Activated T-helper 1 cell treated with Interleukin-2 at 50 U/mL for 16 hours (primary cell): Measurements from ENCODE around the gene MT1E.
A peak's percentile ranks its signal among the peaks of the same experiment; 100 is the strongest.
"Not testable (repeated sequence)": the region's sequence is repeated elsewhere in the genome, so short reads cannot be mapped to it uniquely, and the experiment has no call there.

Experiments used
- DNase-seq: peaks from one replicate; pipeline ENCODE4 v3.0.0-alpha.2; 2020; ENCODE audit warnings: low read depth

MT1E gene

DNA sequence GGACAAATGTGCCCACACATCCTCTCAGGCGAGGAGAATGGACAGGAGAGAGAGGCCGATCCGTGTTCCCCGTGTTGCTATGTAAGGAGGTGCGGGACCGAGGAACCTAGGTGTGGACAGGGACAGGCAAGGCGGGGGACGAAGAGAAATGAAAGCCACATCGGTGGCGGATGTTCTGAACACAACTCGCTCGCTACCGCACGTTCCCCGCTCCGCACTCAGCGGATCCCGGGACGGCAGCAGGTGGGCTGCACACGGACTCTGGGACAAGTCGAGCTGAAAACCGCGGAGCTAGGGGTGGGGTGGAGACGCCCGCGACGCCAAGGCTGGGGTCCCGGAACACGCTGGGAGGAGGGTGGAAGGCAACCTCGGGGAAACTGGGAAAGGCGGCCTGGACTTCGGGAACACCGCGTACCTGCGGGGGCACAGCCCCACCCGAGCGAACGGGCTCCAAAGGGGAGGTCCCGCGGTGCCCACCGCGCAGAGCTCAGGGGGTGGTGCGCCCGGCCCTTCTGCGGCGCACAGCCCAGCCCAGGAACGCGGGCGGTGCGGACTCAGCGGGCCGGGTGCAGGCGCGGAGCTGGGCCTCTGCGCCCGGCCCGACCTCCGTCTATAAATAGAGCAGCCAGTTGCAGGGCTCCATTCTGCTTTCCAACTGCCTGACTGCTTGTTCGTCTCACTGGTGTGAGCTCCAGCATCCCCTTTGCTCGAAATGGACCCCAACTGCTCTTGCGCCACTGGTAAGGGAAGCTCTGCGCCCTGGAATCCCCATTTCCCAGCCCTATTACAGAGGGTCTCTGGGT is at the start of gene MT1E:
Gene MT1E, plus strand, starts transcription at position 642 of the 803 bp plus-strand sequence. Its CDS starts 71 bp downstream, at position 713.
- no peak for DNase-seq

DNA sequence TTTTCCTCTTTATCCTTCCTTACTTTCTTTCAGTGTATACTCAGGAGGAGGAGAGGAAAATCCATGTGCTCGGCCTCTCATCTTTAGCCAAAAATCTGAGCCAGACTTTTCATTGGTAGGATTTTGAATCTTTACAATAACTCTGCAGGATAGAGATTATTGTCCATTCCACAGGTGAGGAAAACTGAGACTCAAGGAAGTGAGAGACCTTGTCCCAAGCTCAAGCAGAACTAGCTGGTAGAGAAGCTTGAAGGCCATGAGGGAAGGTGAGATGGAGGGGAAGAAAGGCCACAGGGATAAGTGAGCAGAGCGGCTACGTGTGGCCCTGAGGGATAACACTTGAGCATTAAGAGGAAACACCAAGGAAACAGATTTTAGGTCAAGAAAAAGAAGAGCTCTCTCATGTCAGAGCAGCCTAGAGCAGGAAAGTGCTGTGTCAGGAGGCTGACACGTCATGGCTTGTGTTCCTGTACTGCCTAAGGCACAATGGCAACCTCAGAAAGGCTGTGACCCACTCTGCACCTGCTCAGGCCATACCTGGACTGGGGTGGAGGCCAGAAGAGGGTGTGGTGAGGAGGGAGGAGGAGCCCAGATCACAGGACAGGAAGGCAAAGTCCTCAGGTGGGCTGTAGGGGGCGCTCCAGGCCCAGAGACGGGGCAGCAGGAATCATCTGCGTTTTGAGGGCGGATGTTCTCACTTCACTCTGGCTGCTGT is 48.8 kb upstream of the MT1E start:
- DNase-seq, result peak; percentile 65

GRCh38 chr16:56577300-56577625 is 48.3 kb upstream of the MT1E start:
- DNase-seq, result no peak

- DNase-seq, result no peak
These were observed 45.1 kb upstream of the MT1E start for GRCh38 chr16:56580391-56581048.

- DNase-seq, result not testable (repeated sequence)
These were observed 42.7 kb upstream of the MT1E start for GRCh38 chr16:56582911-56583310.

- no peak for DNase-seq
These were observed 42.0 kb upstream of the MT1E start for GRCh38 chr16:56583351-56584168.

- DNase-seq, result no peak
These were observed 41.3 kb upstream of the MT1E start for GRCh38 chr16:56584276-56584675.

DNA sequence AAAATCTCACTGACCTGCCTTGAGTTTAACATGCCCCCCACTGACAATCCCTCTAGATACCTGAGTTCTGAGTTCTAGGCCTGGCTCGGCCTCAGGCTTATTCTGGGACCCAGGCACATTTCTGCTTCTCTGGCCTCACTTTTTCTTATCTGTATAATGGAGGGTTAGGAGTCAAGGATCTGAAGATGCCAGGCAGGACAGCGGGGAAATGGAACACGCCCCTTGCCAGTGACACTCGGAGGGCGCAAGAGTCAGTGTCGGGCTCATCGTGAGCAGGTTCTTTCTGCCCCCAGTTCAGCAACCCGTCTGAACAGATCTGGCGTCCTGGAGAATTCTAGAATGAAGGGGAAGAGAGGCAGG is 36.8 kb upstream of the MT1E start:
- no peak for DNase-seq

DNA sequence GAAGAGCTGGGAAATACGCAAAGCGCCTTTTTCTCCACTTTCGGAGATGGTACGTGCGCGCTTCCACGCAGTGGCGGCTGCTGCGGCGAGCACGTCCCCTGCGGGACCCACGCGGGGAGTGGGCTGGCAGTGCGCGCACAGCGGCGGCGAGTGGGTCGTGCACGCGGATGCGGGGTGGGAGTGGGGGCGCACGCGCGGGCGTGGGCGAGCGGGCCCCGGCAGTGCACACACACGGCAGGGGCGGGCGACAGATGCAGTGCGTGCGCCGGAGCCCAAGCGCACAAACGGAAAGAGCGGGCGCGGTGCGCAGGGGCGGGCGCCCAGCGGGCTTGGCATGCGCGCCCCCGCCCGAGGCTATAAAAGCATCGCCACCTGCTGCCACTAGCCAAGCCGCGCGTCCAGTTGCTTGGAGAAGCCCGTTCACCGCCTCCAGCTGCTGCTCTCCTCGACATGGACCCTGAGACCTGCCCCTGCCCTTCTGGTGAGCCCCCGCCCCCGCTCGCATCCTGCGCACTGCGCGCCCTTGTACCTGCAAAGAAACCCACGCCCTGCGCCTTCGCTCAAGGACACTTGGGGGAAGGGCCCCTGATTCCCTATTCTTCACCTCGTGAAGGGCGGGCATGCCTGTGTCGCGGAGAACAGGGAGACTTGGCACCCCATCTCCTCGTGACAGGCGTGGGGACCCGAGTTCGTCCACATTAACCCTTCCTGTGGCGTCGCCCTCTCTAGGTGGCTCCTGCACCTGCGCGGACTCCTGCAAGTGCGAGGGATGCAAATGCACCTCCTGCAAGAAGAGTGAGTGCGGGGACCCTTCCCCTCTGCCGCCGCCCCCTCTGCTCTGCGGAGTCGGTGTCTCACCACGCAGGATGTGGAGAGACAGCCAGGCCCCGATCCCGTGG is 36.2 kb upstream of the MT1E start, which contains the start of gene MT3:
Gene MT3, plus strand, starts transcription at position 388 of the 899 bp plus-strand sequence. Its CDS starts 63 bp downstream, at position 451.
- DNase-seq, result no peak

DNA sequence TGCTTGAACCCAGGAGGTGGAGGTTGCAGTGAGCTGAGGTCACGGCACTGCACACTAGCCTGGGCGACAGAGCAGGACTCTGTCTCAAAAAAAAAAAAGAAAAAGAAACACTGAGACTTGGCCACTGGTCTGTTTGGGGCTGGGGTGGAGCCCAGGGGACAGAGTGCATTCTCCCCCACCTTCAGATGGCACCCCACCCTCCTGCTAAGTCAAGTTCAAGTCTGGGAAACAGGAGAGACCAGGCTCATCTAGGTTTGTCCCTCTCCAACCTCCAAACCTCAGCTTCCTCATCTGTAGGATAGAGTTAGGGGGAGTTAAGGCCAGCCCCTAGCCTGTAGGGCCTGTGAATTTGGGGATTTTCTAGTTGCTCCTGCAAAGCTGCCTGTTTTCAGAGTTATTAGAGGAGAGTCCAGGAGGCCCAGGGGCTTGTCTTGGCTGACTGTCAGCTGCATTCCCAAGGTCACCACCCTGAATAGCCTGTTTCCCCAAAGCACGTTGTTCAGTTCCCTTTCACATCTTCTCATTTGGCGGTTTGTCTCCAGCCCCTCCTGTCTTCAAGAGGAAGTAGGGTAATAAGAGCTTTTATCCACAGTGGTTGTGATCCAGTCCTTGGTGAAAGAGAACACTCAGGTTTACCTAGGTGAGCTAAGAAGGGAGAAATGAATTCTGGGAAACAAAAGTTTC is 34.1 kb upstream of the MT1E start:
- DNase-seq, result no peak

GRCh38 chr16:56593573-56594291 is 31.8 kb upstream of the MT1E start:
- no peak for DNase-seq

GRCh38 chr16:56594292-56594619 is 31.3 kb upstream of the MT1E start:
- DNase-seq, result no peak

DNA sequence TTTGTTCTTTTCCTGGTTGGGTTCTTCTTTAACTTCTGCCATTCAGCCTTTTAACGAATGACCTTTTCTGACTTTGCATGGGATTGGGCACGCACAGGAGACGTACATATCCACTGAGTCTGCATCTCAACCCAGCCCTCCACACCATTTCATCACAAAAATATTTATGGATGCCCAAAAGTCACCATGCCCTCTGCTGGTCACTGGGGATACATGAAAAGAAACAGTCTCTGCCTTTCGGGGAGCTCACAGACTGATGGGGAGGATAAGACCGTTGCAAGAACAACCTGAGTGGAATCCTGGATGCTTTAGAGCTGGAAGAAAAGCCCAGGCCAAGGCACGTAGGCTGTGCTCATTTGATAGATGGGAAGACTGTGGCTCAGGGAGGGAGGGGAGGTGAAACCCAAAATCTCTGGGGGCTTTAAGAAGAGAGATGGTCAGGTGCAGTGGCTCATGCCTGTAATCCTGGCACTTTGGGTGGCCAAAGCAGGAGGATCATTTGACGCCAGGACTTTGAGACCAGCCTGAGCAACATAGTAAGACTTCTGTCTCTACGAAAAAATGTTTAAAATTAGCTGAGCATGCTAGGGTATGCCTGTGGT is 25.1 kb upstream of the MT1E start:
- DNase-seq, result no peak

GRCh38 chr16:56601325-56601724 is 24.3 kb upstream of the MT1E start:
- DNase-seq, result no peak

- no peak for DNase-seq
These were observed 22.0 kb upstream of the MT1E start for GRCh38 chr16:56603589-56603988.

- no peak for DNase-seq
These were observed 20.6 kb upstream of the MT1E start for GRCh38 chr16:56604966-56605365.

GRCh38 chr16:56605475-56605874 is 20.1 kb upstream of the MT1E start:
- DNase-seq, result no peak

GRCh38 chr16:56606071-56606475 is 19.5 kb upstream of the MT1E start:
- DNase-seq, result no peak

DNA sequence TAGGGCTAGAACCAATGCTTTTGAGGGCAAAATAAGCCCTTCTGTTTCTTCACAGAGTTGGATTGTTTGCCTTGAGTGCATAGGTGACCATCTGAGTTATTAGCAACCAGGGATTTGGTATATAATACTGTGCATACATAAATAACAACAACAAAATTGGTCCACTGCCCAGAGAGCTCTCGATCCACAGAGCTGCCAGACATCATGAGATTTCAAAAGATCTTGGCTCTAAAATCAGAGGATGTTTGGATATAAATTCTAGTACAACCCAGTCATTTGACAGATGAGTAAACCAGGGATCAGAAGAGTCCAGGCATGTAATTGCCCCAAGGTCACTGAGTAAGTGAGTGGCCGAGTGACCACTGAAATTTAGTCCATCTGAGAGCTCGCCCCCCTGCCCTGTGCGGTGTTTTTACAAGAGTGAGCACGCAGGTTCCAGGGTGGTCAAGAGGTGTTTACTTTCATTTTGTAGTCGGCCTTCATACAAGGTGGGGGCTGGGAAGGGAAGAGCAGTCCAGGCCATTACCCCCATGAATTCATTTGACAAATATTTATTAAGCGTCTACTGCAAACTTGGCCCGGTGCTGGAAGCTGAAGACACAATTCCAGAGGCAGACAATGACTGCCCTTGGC is 19.0 kb upstream of the MT1E start:
- no peak for DNase-seq
